NOMO-1 (cell line): ENCODE results near the gene IL21R.

Experiments
- DNase-seq, 2 experiments: peaks; one replicate each; lab custom pipeline; 2025; ENCODE audit not compliant: unreplicated experiment in 2 of 2; lab: John Stamatoyannopoulos, UW

IL21R gene

DNA sequence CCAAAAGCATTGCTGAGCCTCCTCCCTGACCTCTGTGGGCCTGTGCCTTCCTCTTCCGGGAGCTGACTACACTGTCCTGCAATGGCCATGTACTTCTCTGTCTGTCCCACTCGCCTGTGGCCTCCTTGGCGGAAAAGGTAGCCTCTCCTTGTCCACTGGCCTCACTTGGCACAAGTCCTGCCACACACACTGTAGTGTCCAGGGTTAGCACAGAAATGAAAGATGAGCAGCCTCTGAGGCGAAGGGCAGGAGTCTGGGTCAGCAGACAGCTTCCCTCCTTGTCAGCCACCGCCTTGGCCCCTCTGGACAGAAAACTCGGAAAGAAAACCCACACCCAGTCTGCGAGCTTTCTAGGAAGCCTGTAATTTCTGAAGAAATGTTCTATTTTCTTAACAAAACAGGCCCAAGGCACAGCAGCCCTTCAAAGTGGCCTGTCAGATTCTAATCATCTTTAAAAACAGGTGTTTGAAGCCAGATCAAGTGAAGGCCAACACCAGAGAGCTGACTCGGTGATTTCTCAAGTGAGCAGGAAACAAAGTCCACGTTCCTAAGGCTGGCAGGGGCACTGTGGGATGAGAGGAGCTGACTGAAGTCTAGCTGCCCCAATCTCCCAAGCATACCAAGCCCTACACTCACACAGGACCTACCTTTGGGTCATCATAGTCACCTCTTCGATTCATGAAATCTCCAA is 80.6 kb downstream of the IL21R start:
- DNase-seq = no peak

DNA sequence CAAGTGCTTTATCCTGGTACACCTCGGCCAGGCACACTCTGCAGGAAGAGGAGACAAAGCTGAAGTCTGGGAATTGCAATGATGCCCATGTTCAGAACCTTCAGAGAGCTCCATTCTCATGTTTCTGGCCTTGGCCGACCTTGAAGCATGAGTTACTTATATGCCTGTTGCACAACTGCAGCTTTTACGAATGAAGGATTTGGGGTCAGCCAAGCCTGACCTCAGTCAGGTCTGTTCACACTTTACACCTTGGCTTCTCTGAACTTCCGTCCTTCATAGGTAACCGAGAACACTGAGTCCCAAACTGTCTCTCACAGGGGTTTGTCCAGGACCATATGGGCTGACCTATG is 81.1 kb downstream of the IL21R start:
- no peak for DNase-seq

DNA sequence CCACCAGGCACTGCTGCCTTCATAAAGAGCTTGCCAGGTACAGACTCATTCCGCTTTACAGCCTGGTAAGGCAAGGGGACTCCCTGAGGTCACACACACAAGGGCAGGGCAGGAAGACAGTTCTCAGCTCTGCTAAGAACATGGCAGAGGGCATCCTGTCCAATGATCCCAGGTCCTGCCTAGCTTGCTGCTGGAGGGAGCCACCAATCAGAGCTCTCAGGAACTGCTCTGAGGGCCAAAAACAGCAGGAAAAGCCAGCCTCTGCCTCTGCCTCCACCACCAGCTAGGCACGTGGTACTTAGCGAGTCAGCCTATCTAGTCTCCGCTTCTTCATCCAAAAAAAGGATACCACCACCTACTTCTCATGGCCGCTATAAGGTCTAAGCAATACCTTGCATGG is 81.7 kb downstream of the IL21R start:
- DNase-seq = no peak

DNA sequence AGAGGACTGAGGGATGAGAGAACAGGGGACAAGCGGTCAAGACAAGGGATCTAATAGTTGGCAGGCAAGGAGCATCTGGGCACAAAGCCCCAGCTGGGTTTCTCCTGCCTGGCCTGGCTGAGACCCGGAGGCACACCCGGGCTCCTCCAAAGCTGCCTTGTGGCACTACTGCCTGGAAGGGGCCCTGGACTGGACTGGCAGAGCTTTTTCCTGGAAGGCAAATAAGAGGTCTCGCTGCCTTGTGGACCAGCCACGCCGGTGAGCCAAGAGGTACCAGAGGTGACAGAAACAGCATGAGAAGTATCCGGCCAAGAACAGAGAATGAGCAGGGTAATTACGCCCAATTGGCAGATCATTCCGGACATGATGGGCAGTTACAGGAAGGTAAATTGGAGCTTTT is 83.2 kb downstream of the IL21R start:
- no peak for DNase-seq

DNA sequence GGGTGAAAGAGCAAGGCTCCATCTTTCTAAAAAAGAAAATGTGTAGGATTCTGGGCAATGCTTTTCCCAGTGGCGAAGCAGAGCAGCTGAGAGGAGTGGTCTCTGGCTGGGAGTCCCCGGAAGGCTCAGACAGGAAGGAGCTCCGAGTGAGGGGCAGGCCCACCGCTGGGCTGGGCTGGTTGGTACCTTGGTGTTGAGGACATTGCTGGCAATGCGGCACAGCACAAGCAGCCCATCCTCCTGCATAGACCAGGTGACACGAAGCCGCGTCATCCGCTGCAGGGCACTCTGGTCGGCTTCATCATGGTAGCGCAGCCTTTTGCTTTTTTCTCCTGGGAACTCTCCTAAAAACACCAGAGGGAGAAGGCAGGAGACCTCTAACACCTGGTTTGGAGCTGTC is 83.8 kb downstream of the IL21R start:
- DNase-seq = no peak

DNA sequence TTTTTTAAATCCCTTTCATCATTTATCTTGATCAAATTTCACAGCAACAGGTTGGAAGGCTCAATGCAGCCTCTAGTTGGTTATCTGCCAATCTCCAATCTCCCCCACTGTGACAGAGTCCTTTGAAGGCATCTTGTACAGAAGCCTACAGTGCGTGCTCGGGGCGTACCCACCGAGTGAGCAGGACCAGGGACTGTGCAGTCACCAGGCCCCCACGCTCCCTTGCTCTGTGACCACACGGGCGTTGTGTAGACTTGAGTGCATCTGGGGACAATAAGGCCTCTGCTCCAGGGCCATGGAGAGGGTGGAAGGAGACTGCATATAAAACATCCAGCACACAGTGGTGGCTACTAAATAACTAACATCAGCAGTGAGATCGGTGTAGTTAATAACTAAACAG is 84.4 kb downstream of the IL21R start:
- DNase-seq = no peak

DNA sequence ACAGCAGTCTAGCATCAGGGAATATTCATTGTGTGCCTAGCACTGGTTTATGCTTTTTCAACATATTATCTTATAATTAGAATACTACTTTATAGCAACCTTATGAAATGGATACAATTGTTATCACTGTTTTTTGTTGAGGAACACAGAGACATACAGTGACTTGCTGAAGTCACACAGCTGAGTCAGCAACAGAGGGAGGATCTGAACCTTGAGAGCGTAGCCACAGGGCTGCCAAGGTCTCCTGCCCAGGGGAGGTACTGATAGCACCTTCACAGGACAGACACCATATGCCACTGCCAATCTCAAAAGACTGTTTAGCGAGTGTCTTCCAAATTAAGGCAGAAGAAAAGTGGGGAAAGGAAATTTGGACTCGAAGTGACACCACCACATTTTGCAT is 84.8 kb downstream of the IL21R start:
- DNase-seq = no peak

DNA sequence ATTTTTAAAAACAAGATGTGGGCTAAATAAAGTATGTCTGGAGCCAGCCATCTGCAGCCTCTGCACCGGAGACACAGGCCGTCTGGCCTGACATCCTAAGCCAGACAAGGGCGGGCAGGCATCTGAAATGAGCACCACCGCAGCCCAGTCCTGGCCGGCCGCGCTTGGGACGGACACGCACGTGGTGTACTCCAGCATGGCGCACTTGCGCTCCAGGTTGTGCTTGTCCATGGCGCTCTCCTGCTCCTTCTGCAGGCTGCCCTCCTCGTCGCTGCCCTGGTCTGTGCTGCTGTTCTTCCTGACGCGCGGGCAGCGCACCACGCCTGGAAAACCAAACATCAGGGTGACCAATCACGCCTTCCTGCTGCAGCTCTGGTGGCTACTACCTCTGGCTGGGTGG is 87.4 kb downstream of the IL21R start:
- DNase-seq = no peak

DNA sequence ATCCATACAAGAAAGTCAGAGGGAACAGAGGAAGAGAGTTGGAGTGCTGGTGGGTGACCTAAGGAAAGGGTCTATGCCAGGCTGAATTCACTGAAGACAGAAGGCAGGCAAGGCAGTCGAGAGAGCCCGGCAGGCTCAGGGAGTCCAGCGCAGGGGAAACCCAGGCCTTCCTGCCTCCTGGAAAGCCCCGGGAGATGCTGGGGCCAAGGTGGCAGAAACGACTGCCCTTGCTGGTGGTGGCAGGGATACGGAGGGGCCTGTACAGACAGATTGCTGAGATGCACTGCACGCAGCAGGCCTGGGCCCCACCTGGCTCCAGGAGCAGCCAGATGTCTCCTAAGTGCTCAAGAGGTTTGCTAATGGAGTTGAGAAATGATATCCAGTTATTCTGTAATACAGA is 87.9 kb downstream of the IL21R start:
- DNase-seq = no peak

DNA sequence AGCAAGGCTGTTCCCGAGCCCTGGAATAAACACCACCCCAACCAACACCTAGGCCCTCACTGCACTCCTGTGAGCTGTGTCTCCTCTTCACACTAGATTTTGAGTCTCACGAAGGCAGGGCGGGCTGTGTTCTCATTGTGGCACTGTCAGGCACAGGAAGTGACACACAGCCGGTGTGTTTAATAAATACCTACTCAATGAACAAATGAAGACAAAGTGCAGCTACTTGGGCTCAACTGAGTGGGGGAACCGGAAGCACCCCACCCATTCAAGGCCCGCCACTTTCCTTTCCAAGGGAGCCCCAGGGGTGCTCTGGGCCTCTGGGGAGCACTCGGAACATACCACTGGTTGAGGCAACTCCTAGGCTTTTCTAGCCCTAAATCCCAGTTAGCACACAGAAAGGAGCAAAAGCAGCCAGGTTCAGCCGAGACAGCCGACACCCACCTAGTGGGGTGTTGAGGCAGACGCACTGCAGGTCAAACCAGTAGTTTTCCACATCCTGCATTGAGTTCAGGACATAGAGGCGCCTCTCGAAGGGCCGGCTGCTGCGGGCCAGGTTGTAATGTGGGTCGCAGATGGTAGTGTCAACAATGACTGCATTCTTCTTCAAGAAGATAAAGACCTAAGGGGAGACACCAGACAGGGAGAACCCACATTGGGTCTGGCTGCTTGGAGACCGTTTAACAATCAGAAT is 90.1 kb downstream of the IL21R start:
- DNase-seq = no peak

DNA sequence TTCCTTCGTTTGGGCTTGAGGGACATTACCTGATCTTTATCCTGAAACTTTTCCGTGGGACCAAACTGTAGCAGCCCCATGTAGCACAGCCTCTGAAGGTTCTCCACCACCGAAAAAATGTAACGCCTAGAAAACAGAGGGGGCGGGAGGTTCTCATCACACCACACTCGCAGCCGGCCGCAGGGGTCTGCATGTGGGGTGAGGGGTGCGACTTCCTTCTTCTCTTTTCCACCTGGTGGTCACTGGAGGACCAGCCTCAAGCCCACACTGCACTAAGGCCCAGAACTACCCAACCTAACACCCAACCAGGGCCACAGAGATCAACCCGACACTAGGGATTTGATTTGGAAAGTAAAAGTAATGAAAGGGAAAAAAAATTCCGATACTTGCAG is 90.6 kb downstream of the IL21R start:
- no peak for DNase-seq

DNA sequence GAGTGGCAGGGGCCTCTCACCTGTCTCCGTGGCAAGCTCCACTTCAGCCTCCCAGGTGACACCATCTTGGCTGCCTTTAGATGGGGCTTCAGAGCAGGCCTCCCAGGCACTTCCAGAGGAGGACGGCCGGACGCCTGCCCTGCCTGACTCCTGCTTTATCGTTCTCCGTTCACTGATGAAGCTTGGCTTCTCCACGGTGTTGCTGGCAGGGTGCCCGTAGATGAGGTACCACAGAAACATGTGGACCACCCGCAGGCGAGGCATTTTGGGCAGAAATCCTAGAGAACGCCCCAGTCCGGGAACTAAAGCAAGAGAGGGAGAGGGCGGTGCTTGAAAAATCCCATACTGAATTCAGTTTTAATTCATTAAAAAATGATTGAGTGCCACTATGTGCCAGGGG is 93.2 kb downstream of the IL21R start:
- DNase-seq = no peak

DNA sequence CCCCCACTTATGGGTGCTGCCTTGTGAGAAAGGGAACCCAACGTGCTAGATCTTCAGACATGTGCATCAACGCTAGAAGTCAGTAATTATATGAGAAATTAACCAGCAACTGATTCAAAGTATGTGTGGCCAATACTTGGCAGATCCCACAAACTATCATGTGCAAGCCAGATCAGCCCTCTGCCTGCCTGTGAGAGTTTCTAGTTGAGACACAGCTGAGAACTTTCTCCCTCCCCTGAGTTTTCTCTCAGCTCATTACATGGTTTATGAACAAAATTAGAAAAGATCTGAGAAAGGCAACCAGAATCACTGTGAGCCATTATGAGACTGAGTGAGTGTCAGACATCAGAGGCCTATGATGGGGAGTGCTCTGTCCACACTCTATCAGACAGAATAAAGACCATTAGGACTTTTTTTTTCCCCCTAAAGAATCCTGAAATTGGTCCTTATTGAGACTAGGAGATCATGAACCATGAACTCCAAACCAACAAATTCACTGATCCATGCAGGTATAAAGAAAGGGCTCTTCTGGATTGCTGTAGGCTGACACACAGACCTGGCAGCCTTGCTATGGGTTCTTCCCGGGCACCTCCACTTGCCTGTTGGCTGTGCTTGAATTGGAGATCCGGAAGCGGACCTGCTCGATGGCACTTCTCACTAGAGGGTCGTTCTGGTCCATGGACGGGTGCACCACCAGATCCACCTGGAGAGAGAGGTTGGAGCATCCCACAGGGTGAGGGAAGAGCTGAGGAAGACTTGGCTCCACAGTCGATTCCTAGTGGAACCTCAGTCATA is 96.3 kb downstream of the IL21R start:
- no peak for DNase-seq

DNA sequence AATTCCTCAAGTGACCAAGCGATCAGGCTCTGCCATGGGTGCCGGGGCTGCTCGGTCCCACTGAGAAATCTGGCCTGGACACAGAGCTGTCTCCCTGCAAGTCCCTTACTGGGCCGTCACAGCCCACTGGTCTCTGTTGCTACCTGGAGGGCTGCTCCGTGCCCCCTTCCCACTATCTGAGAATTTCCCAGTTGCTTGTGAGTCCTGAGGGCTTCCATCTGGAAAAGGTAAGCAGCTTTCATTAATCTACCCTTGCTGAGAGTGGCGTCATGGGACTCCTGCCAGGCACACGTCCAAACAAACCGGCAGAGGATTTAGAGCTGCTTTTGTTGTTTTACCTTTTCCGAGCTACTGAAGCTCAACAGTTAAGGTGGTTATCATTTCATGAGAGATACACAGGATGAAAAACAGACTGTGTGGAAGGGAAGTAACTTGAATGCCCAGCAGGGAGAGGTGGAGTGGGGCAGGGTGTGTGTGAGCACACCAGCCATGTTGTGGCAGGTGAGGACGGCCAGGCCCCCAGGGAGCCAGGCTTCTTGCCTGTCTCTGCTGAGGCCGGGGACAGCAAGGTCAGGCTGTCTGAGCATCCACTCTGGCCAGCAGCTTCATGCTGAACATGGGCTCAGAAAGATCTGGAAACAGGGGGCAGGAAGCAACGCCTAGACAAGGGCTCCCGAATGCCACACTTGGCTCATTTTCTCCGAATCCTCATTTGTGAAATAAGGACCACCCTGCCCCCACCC is 97.1 kb downstream of the IL21R start:
- no peak for DNase-seq

DNA sequence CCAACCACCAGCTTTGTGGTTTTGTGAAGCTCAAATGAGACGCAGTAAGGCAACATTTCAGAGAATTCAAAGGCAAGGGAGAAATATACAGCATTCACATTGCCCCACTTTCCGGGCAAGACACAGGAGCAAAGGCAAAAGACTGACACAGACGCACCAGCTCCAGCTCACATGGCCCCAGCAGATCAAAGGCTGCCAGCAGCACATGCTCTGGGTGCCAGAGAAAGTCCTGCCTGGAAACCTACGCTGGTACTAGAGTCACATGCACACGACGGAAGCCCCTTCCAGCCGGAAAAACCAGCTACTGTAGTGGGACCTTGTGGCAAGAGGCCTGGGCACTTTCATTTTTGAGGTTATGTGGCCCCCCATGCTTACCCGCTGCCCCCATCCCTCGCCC is 97.7 kb downstream of the IL21R start:
- DNase-seq = no peak

DNA sequence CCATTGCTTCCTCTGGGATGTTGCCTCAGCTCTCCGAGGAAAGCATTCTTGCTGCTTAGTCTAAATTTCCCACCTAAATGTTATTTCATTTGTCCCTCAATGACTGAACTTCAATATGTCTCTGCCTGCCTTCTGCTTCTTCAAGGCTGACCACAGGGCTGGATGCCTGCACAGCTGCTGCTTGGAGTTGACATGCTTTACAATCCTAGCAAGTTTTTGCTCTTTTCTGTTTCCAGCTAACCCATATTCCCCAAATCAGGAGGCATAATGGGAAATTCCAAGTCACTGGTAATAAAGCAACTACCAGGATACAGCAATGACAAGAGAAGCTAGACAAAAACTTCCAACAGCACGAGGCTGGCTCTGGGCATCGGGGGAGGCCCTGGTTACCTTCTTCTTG is 98.8 kb downstream of the IL21R start:
- DNase-seq = no peak
